HG02763 (cell line): Measurements from ENCODE around the gene POLR3H.
"Not testable (repeated sequence)": the region's sequence is repeated elsewhere in the genome, so short reads cannot be mapped to it uniquely, and the experiment has no call there.

Experiments used
- ATAC-seq: cut with Tn5 transposase; IDR thresholded peaks from one replicate; pipeline ENCODE4 v1.9.1; 2021; ENCODE audit warnings: mild to moderate bottlenecking, moderate library complexity; ENCODE audit not compliant: unreplicated experiment

The POLR3H gene

GRCh38 chr22:41543854-41544670 lies at the start of gene POLR3H:
TSS of gene POLR3H (minus strand) at chr22:41544470. CDS start at chr22:41544101, 369 bp downstream.
- peak; percentile 87 for ATAC-seq

GRCh38 chr22:41593336-41593960 lies 49.2 kb upstream of the POLR3H start:
- not testable (repeated sequence) for ATAC-seq

- ATAC-seq, result peak; percentile 95
These were observed 45.3 kb upstream of the POLR3H start, which contains the start of gene PMM1 for GRCh38 chr22:41589391-41590241. TSS of gene PMM1 (minus strand) at chr22:41589840. CDS start at chr22:41589805, 35 bp downstream.

- no peak for ATAC-seq
These were observed 43.1 kb upstream of the POLR3H start for GRCh38 chr22:41587347-41587723.

- ATAC-seq, result no peak
These were observed 41.6 kb upstream of the POLR3H start for GRCh38 chr22:41585898-41586297.

GRCh38 chr22:41584881-41585280 lies 40.6 kb upstream of the POLR3H start:
- no peak for ATAC-seq

- ATAC-seq, result no peak
These were observed 38.4 kb upstream of the POLR3H start for GRCh38 chr22:41582694-41583093.

- ATAC-seq, result no peak
These were observed 35.7 kb upstream of the POLR3H start for GRCh38 chr22:41579997-41580355.

- ATAC-seq, result no peak
These were observed 35.2 kb upstream of the POLR3H start for GRCh38 chr22:41579297-41579996.

GRCh38 chr22:41578818-41579217 lies 34.5 kb upstream of the POLR3H start:
- ATAC-seq, result no peak

- no peak for ATAC-seq
These were observed 33.8 kb upstream of the POLR3H start for GRCh38 chr22:41578114-41578513.

- ATAC-seq, result no peak
These were observed 32.6 kb upstream of the POLR3H start for GRCh38 chr22:41576877-41577276.

GRCh38 chr22:41575533-41575932 lies 31.3 kb upstream of the POLR3H start:
- ATAC-seq, result no peak

- ATAC-seq, result no peak
These were observed 30.6 kb upstream of the POLR3H start for GRCh38 chr22:41574847-41575381.

- ATAC-seq, result no peak
These were observed 29.4 kb upstream of the POLR3H start for GRCh38 chr22:41573677-41574076.

- not testable (repeated sequence) for ATAC-seq
These were observed 28.0 kb upstream of the POLR3H start for GRCh38 chr22:41572305-41572704.

GRCh38 chr22:41571786-41572185 lies 27.5 kb upstream of the POLR3H start:
- ATAC-seq, result no peak

GRCh38 chr22:41570221-41570620 lies 26.0 kb upstream of the POLR3H start:
- ATAC-seq, result no peak

GRCh38 chr22:41568811-41569210 lies 24.5 kb upstream of the POLR3H start:
- no peak for ATAC-seq

- no peak for ATAC-seq
These were observed 23.2 kb upstream of the POLR3H start for GRCh38 chr22:41567512-41567768.
